A673 (cell line): ENCODE data around the gene SELE.
"Not testable (repeated sequence)": the region's sequence is repeated elsewhere in the genome, so short reads cannot be mapped to it uniquely, and the experiment has no call there.

Experiments used
- CTCF ChIP-seq: fragments of 300-800, 200-600 bp; sonication (generic); conservative IDR thresholded peaks from 2 replicates; pipeline ENCODE4 v1.5.1; 2017; ENCODE audit warnings: low read depth, mild to moderate bottlenecking, antibody characterized with exemption, low read length, moderate library complexity, mixed read lengths
- EZH2 ChIP-seq: fragments of 200-600 bp; sonication (generic); IDR thresholded peaks from 2 replicates; pipeline ENCODE4 v1.6.1; 2017; ENCODE audit warnings: borderline replicate concordance, low read depth, mild to moderate bottlenecking, mixed read lengths, antibody characterized with exemption, low read length; ENCODE audit not compliant: poor library complexity, severe bottlenecking

GRCh38 chr1:169715100-169715499, 18.8 kb downstream of the SELE start:
- not testable (repeated sequence) for TF ChIP-seq CTCF, EZH2
